ENCODE measurements around the gene SHROOM1. TPM values are rescaled to one million over a fixed set of nuclear protein-coding genes. Genes with fewer than 3 reads are reported as not detected.

Gene SHROOM1
- total and polyA plus RNA-seq, 2 donors (not counting 1 experiment from before 2014, with no cell fraction given): 2.9 to 6.1 TPM

DNA sequence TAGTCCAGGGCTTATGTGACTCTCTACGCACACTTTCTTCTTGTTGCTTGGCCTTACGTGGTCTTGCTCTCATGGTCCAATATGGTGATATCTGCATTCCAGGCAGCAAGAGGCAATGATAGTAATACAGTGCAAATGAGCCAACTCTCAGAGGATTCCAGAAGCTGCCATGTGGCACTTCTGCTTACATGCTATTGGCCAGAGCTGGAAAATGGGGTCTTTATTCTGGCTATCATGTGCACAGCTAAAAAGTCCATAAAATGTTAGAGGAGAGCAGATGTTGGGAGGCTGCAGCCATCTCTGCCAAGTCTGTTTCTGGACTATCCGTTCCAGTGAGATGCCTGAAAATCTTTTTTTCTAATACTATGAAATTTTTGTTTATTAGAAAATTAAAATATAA, 50.5 kb downstream of the SHROOM1 start:
- Histone ChIP-seq H3K9me3 (ENCODE audit: control insufficient read depth, insufficient read depth, low read depth, low read length) (no peaks in the 10 kb centered on the region), H3K36me3 (ENCODE audit: control insufficient read depth, insufficient read depth, low read length) (no peaks in the 10 kb centered on the region), H3K27ac (ENCODE audit: insufficient read depth, low read length) (no peak overlapping the region), H3K4me1 (ENCODE audit: control insufficient read depth, extremely low read depth, insufficient read depth, low read length) (peaks cover 15% of the 10 kb centered on the region), H2AFZ (ENCODE audit: low read length) (no peak overlapping the region), H3K9ac (ENCODE audit: insufficient read depth, low read length) (no peak overlapping the region), H3K4me3 (replicated peaks in 1 of 4; ENCODE audit: control extremely low read depth in 1 of 4, insufficient read depth in 1 of 4, low read depth in 3 of 4, low read length in 4 of 4) (no peak overlapping the region), H3K4me2 (ENCODE audit: extremely low read depth, insufficient read depth, low read length) (no peak overlapping the region), H3K27me3 (ENCODE audit: control insufficient read depth, insufficient read depth, low read length) (no peaks in the 10 kb centered on the region), H3K79me2 (ENCODE audit: control insufficient read depth, insufficient read depth, low read length) (peaks cover 14% of the 10 kb centered on the region), H4K20me1 (ENCODE audit: control insufficient read depth, extremely low read depth, insufficient read depth, low read length) (no peaks in the 10 kb centered on the region)
- TF ChIP-seq EZH2 (IDR thresholded peaks at IDR 0.05; ENCODE audit: low read length, missing control alignments): no peak
- no peak for TF ChIP-seq CTCF (conservative IDR thresholded peaks at IDR 0.05 in 1 of 2, IDR thresholded peaks at IDR 0.05 in 1 of 2; ENCODE audit: low read depth in 1 of 2, low read length in 2 of 2)
- DNase-seq (ENCODE audit: low read depth in 2 of 2): no peak

GRCh38 chr5:132778856-132779255, 51.6 kb downstream of the SHROOM1 start:
- no peak overlapping the region for H3K4me3 ChIP-seq (replicated peaks in 1 of 4; ENCODE audit: control extremely low read depth in 1 of 4, insufficient read depth in 1 of 4, low read depth in 3 of 4, low read length in 4 of 4)
- no peaks in the 10 kb centered on the region for H3K27me3 ChIP-seq (ENCODE audit: control insufficient read depth, insufficient read depth, low read length)
- no peak overlapping the region for H3K27ac ChIP-seq (ENCODE audit: insufficient read depth, low read length)
- peaks cover 18% of the 10 kb centered on the region for H3K4me1 ChIP-seq (ENCODE audit: control insufficient read depth, extremely low read depth, insufficient read depth, low read length)
- no peak overlapping the region for H3K9ac ChIP-seq (ENCODE audit: insufficient read depth, low read length)
- DNase-seq (ENCODE audit: low read depth in 2 of 2): no peak
- no peak overlapping the region for H2AFZ ChIP-seq (ENCODE audit: low read length)
- peaks cover 21% of the 10 kb centered on the region for H3K79me2 ChIP-seq (ENCODE audit: control insufficient read depth, insufficient read depth, low read length)
- no peaks in the 10 kb centered on the region for H3K36me3 ChIP-seq (ENCODE audit: control insufficient read depth, insufficient read depth, low read length)
- TF ChIP-seq EZH2 (IDR thresholded peaks at IDR 0.05; ENCODE audit: low read length, missing control alignments): no peak
- no peak for TF ChIP-seq CTCF (conservative IDR thresholded peaks at IDR 0.05 in 1 of 2, IDR thresholded peaks at IDR 0.05 in 1 of 2; ENCODE audit: low read depth in 1 of 2, low read length in 2 of 2)
- no peaks in the 10 kb centered on the region for H3K9me3 ChIP-seq (ENCODE audit: control insufficient read depth, insufficient read depth, low read depth, low read length)
- H4K20me1 ChIP-seq (ENCODE audit: control insufficient read depth, extremely low read depth, insufficient read depth, low read length): no peaks in the 10 kb centered on the region
- H3K4me2 ChIP-seq (ENCODE audit: extremely low read depth, insufficient read depth, low read length): no peak overlapping the region

- DNase-seq (ENCODE audit: low read depth in 2 of 2): no peak
- Histone ChIP-seq H3K4me1 (ENCODE audit: control insufficient read depth, extremely low read depth, insufficient read depth, low read length) (peaks cover 18% of the 10 kb centered on the region), H3K9me3 (ENCODE audit: control insufficient read depth, insufficient read depth, low read depth, low read length) (no peaks in the 10 kb centered on the region), H3K27me3 (ENCODE audit: control insufficient read depth, insufficient read depth, low read length) (no peaks in the 10 kb centered on the region), H3K27ac (ENCODE audit: insufficient read depth, low read length) (peak overlapping the region; percentile 63), H2AFZ (ENCODE audit: low read length) (peak overlapping the region; percentile 97), H3K9ac (ENCODE audit: insufficient read depth, low read length) (no peak overlapping the region), H3K36me3 (ENCODE audit: control insufficient read depth, insufficient read depth, low read length) (no peaks in the 10 kb centered on the region), H3K79me2 (ENCODE audit: control insufficient read depth, insufficient read depth, low read length) (peaks cover 28% of the 10 kb centered on the region), H3K4me2 (ENCODE audit: extremely low read depth, insufficient read depth, low read length) (peak overlapping the region; percentile 81), H3K4me3 (replicated peaks in 1 of 4; ENCODE audit: control extremely low read depth in 1 of 4, insufficient read depth in 1 of 4, low read depth in 3 of 4, low read length in 4 of 4) (peak overlapping the region; percentile 69 to 78 (median 72)), H4K20me1 (ENCODE audit: control insufficient read depth, extremely low read depth, insufficient read depth, low read length) (no peaks in the 10 kb centered on the region)
- TF ChIP-seq CTCF (conservative IDR thresholded peaks at IDR 0.05 in 1 of 2, IDR thresholded peaks at IDR 0.05 in 1 of 2; ENCODE audit: low read depth in 1 of 2, low read length in 2 of 2) (no peak), EZH2 (IDR thresholded peaks at IDR 0.05; ENCODE audit: low read length, missing control alignments) (no peak)
Measured at GRCh38 chr5:132778129-132778528, 52.3 kb downstream of the SHROOM1 start.
